H1 (cell line): ENCODE measurements around the gene COPS7A. TPM values are rescaled to one million over a fixed set of nuclear protein-coding genes. Genes with fewer than 3 reads are reported as not detected.

ENCODE experiments used
- CEBPB ChIP-seq: IDR thresholded peaks from 2 replicates; pipeline ENCODE4 v1.6.1; 2012; ENCODE audit warnings: low read depth, low read length
- CHD1 ChIP-seq: IDR thresholded peaks from 2 replicates; pipeline ENCODE4 v1.6.1; 2012; ENCODE audit warnings: low read depth, low read length, improper control_type of control experiment
- CHD2 ChIP-seq: IDR thresholded peaks from 2 replicates; pipeline ENCODE4 v1.6.1; 2012; ENCODE audit warnings: low read length, improper control_type of control experiment
- GABPA ChIP-seq: IDR thresholded peaks from 2 replicates; pipeline ENCODE4 v1.6.1; 2011; ENCODE audit warnings: mild to moderate bottlenecking, low read length, moderate library complexity, borderline replicate concordance; ENCODE audit not compliant: insufficient read depth
- GTF2F1 ChIP-seq: IDR thresholded peaks from 2 replicates; pipeline ENCODE4 v1.6.1; 2012; ENCODE audit warnings: low read depth, low read length, improper control_type of control experiment, borderline replicate concordance
- HDAC2 ChIP-seq, 2 experiments: fragments of 300-600 bp in 1 of 2; sonication (generic) in 1 of 2; IDR thresholded peaks; 2 replicates each; pipeline ENCODE4 v1.6.1; 2011 to 2012; ENCODE audit warnings: low read depth in 2 of 2, low read length in 2 of 2, mild to moderate bottlenecking in 2 of 2, moderate library complexity in 2 of 2, borderline replicate concordance in 1 of 2, inconsistent platforms in 1 of 2
- KDM4A ChIP-seq: IDR thresholded peaks from one replicate; pipeline ENCODE4 v1.7.1; 2012; ENCODE audit warnings: low read depth, mild to moderate bottlenecking, moderate library complexity, low read length, inconsistent platforms; ENCODE audit not compliant: severe bottlenecking
- POLR2A ChIP-seq, 2 experiments: IDR thresholded peaks; 1 replicate in 1 of 2; 2 replicates in 1 of 2; pipeline ENCODE4 v1.6.1; 2011; ENCODE audit warnings: low read depth in 2 of 2, low read length in 2 of 2, mild to moderate bottlenecking in 2 of 2; ENCODE audit errors: control extremely low read depth in 1 of 2
- RXRA ChIP-seq: IDR thresholded peaks from 2 replicates; pipeline ENCODE4 v1.6.1; 2011; ENCODE audit warnings: low read depth, mild to moderate bottlenecking, low read length, moderate library complexity; ENCODE audit not compliant: insufficient read depth
- SIRT6 ChIP-seq: IDR thresholded peaks from one replicate; pipeline ENCODE4 v1.7.1; 2012; ENCODE audit warnings: low read length, inconsistent platforms
- SP4 ChIP-seq: IDR thresholded peaks from 2 replicates; pipeline ENCODE4 v1.6.1; 2012; ENCODE audit warnings: low read length, inconsistent platforms
- YY1 ChIP-seq: IDR thresholded peaks from 2 replicates; pipeline ENCODE4 v1.6.1; 2011; ENCODE audit warnings: low read depth, mild to moderate bottlenecking, low read length
- polyA plus RNA-seq, 7 experiments: library from polyadenylated mRNA; depleted of rRNA in 3 of 7; stranded (reverse) in 5 of 7; unstranded in 2 of 7; fragments of >200 nt in 5 of 7; fragments of 200-250 nt in 2 of 7; gene quantifications; 1 replicate in 5 of 7; 2 replicates in 1 of 7; 4 replicates in 1 of 7; pipeline versions ENCODE4 v1.2.1 to v1.2.3, GENCODE V29; 2011 to 2013; ENCODE audit warnings: missing spikeins in 2 of 7, mixed read lengths in 2 of 7
- total RNA-seq: library from RNA; stranded (reverse); fragmentation: NEBNext Ultra II Directional; extraction: Animal tissue kit (Norgen Biotek cat#: 25700); gene quantifications from 2 replicates; pipeline ENCODE4 v1.2.1, GENCODE V29; 2021

Gene COPS7A
- total and polyA plus RNA-seq, 2 of the 8 experiments (the other 6 are each of a cell fraction or from before 2014, with no cell fraction given), result 44.5 to 95.9 TPM

DNA sequence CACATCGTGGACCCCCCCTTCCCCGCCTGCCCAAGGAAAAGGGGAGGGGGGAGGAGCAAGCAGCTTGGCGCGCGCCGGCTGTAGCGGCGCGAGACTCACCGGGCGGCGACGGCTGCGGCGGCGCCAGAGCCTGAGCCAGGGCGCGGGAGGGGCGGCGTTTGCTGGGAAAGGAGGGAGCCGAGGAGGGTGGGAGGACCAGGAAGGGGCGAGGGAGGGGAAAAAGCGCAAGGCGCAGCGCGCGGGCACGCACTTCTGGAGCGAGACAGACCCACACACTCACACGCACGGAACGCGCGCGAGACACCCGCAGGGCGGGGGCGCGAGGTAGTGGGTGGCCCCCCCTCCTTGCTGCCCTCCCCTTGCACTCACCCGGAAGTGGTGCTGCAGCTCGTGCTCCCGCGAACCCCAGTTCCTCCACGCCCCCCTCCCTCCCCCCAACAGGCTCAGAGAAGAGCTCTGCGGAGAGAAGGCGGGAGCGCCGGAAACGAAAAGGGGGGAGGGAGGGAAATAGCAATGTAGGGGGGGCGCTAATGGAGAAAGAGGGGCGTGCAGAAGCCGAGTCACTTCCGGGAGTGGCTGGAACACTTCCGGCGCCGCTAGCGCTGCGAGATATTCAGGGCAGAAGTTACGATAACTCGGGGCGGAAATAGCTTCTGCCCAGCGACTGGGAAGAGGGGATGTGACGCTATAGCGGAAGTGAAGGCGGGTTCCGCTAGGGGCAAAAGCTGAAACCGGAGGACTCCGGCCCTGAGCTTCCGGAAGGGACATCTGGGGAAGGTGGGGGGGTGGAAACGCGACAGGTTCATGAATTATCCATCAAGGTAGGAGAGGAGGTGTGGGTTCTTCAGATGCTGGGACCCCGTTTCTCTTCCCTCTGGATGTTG lies 34.6 kb upstream of the COPS7A start, which contains the start of gene ZNF384 (continued):
- peak; percentile 54; the same call in 1 of the 2 replicates for TF ChIP-seq YY1
- TF ChIP-seq CEBPB, result no peak
- TF ChIP-seq SP4, result no peak
- TF ChIP-seq CHD1, result no peak
- no peak for TF ChIP-seq RXRA
- TF ChIP-seq GABPA, result peak; percentile 85
- peak in 1 of 2 experiments; percentile 56; a peak in 1 of 3 replicates for TF ChIP-seq POLR2A (IDR thresholded peaks at IDR 0.05; ENCODE audit: control extremely low read depth in 1 of 2, low read depth in 2 of 2, low read length in 2 of 2)
- TF ChIP-seq GTF2F1, result peak; percentile 96
- TF ChIP-seq CHD2, result peak; percentile 13
- TF ChIP-seq KDM4A, result peak; percentile 53
- TF ChIP-seq HDAC2 (IDR thresholded peaks at IDR 0.05; ENCODE audit: borderline replicate concordance in 1 of 2, low read depth in 2 of 2, low read length in 2 of 2), result no peak
- TF ChIP-seq SIRT6, result peak; percentile 99
